Anterior cingulate cortex (tissue), 58 donors: ENCODE measurements around the gene RDX.

Experiments
- DNase-seq, 58 donors: peaks; one replicate each; lab custom pipeline; 2025; lab: John Stamatoyannopoulos, UW

The RDX gene

GRCh38 chr11:110147962-110148709 lies 148.3 kb downstream of the RDX start:
- DNase-seq, result no peak

- DNase-seq, result no peak
Observed at GRCh38 chr11:110141812-110142211, 154.6 kb downstream of the RDX start.

GRCh38 chr11:110134110-110134509 lies 162.3 kb downstream of the RDX start:
- DNase-seq, result peak in 4 of 58 donors; percentile 9 to 36 (median 22)

- no peak for DNase-seq
Observed at GRCh38 chr11:110133160-110133559, 163.3 kb downstream of the RDX start.

- DNase-seq, result no peak
Observed at GRCh38 chr11:110131386-110132123, 164.9 kb downstream of the RDX start.

- peak in 10 of 58 donors; percentile 2 to 56 (median 30) for DNase-seq
Observed at GRCh38 chr11:110130642-110131238, 165.7 kb downstream of the RDX start.

- no peak for DNase-seq
Observed at GRCh38 chr11:110128161-110128560, 168.3 kb downstream of the RDX start.

GRCh38 chr11:110126936-110127335 lies 169.5 kb downstream of the RDX start:
- no peak for DNase-seq

GRCh38 chr11:110125632-110126031 lies 170.8 kb downstream of the RDX start:
- DNase-seq, result no peak
